MM.1S (cell line): ENCODE data around the gene MACROD2.

Experiments
- DNase-seq: peaks from one replicate; pipeline ENCODE4 v3.0.0-alpha.2; 2015
- H2AFZ ChIP-seq: fragments of 300-600 bp; sonication (generic); 2 replicates; pipeline ENCODE4 v1.6.0; 2016; ENCODE audit warnings: antibody characterized with exemption, low read length
- H3F3A ChIP-seq: fragments of 300-600 bp; sonication (generic); 2 replicates; pipeline ENCODE4 v1.6.1; 2016; ENCODE audit warnings: mild to moderate bottlenecking, antibody characterized with exemption, low read length, moderate library complexity, mixed read lengths; ENCODE audit not compliant: insufficient read depth
- H3K27ac ChIP-seq: fragments of 300-600 bp; sonication (generic); 2 replicates; pipeline ENCODE4 v1.5.1; 2016; ENCODE audit warnings: mild to moderate bottlenecking, low read length
- H3K27me3 ChIP-seq: fragments of 300-600 bp; sonication (generic); replicated peaks from 2 replicates; pipeline ENCODE4 v1.6.0; 2016; ENCODE audit warnings: low read length; ENCODE audit not compliant: insufficient read depth
- H3K36me3 ChIP-seq: fragments of 300-600 bp; sonication (generic); replicated peaks from 2 replicates; pipeline ENCODE4 v1.6.1; 2016; ENCODE audit warnings: mild to moderate bottlenecking, low read length, mixed read lengths; ENCODE audit not compliant: insufficient read depth
- H3K4me1 ChIP-seq: fragments of 300-600 bp; sonication (generic); 2 replicates; pipeline ENCODE4 v1.6.1; 2016; ENCODE audit warnings: low read length, mixed read lengths
- H3K4me2 ChIP-seq: fragments of 300-600 bp; sonication (generic); 2 replicates; pipeline ENCODE4 v1.6.0; 2016; ENCODE audit warnings: low read depth, low read length
- H3K4me3 ChIP-seq: fragments of 300-600 bp; sonication (generic); 2 replicates; pipeline ENCODE4 v1.5.1; 2016; ENCODE audit warnings: low read length, mixed read lengths
- H3K79me2 ChIP-seq: fragments of 300-600 bp; sonication (generic); 2 replicates; pipeline ENCODE4 v1.6.1; 2016; ENCODE audit warnings: mixed run types, low read length, mixed read lengths
- H3K9ac ChIP-seq: fragments of 300-600 bp; sonication (generic); 2 replicates; pipeline ENCODE4 v1.6.1; 2016; ENCODE audit warnings: low read length, mixed read lengths
- H3K9me2 ChIP-seq: fragments of 300-600 bp; sonication (generic); replicated peaks from 2 replicates; pipeline ENCODE4 v1.6.1; 2016; ENCODE audit warnings: mild to moderate bottlenecking, low read length, mixed read lengths; ENCODE audit not compliant: insufficient read depth
- H3K9me3 ChIP-seq: fragments of 300-600 bp; sonication (generic); replicated peaks from 2 replicates; pipeline ENCODE4 v1.6.1; 2016; ENCODE audit warnings: mild to moderate bottlenecking, low read length, mixed read lengths; ENCODE audit not compliant: insufficient read depth
- H4K20me1 ChIP-seq: fragments of 300-600 bp; sonication (generic); 2 replicates; pipeline ENCODE4 v1.6.1; 2016; ENCODE audit warnings: mild to moderate bottlenecking, low read length, moderate library complexity, mixed read lengths; ENCODE audit not compliant: insufficient read depth
- EZH2 ChIP-seq: fragments of 300-600 bp; sonication (generic); optimal IDR thresholded peaks from 2 replicates; pipeline ENCODE3; 2017; ENCODE audit warnings: low read depth, mild to moderate bottlenecking, antibody characterized with exemption, low read length, mixed read lengths
- EZH2phosphoT487 ChIP-seq: fragments of 300-600 bp; sonication (generic); IDR thresholded peaks from 2 replicates; pipeline ENCODE4 v1.6.1; 2018; ENCODE audit warnings: antibody characterized with exemption, low read length
- TF ChIP-seq, protein P1 (sequence below): fragments of 300-600 bp; sonication (generic); IDR thresholded peaks from 2 replicates; pipeline ENCODE4 v1.5.1; 2016; ENCODE audit warnings: antibody characterized with exemption, low read length, mixed read lengths

The MACROD2 gene

DNA sequence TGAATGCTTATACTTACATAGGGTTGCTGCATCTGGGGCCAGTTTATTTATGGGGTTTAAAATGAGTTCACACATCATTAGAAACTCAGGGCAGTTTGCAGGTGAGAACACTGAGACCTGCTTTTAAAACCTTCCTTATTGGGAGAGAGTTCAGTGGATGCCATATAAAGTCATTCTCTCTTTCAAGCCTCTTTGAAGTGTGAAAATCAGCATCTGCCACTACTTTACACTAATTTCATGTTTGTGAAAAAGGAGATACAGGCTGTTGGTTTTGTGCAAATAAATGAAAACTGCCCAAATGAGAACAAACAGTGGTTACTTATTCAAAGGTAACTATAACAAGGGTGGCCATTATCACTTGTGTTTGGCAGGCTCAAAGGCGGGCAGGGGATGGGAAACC, 2047.4 kb downstream of the MACROD2 start:
- Histone ChIP-seq H3K27me3 (no peaks in the 10 kb centered on the region), H3K9me2 (no peaks in the 10 kb centered on the region), H3F3A (no peaks in the 10 kb centered on the region), H3K9ac (no peak overlapping the region), H3K4me3 (no peak overlapping the region), H3K4me2 (no peak overlapping the region), H3K79me2 (no peaks in the 10 kb centered on the region), H3K27ac (no peak overlapping the region), H3K9me3 (no peaks in the 10 kb centered on the region), H2AFZ (no peak overlapping the region), H3K4me1 (no peaks in the 10 kb centered on the region), H3K36me3 (no peaks in the 10 kb centered on the region), H4K20me1 (no peaks in the 10 kb centered on the region)
- TF ChIP-seq EZH2phosphoT487, result no peak
- TF ChIP-seq, protein P1, sequence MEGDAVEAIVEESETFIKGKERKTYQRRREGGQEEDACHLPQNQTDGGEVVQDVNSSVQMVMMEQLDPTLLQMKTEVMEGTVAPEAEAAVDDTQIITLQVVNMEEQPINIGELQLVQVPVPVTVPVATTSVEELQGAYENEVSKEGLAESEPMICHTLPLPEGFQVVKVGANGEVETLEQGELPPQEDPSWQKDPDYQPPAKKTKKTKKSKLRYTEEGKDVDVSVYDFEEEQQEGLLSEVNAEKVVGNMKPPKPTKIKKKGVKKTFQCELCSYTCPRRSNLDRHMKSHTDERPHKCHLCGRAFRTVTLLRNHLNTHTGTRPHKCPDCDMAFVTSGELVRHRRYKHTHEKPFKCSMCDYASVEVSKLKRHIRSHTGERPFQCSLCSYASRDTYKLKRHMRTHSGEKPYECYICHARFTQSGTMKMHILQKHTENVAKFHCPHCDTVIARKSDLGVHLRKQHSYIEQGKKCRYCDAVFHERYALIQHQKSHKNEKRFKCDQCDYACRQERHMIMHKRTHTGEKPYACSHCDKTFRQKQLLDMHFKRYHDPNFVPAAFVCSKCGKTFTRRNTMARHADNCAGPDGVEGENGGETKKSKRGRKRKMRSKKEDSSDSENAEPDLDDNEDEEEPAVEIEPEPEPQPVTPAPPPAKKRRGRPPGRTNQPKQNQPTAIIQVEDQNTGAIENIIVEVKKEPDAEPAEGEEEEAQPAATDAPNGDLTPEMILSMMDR, result no peak
- no peak for TF ChIP-seq EZH2
- no peak for DNase-seq

DNA sequence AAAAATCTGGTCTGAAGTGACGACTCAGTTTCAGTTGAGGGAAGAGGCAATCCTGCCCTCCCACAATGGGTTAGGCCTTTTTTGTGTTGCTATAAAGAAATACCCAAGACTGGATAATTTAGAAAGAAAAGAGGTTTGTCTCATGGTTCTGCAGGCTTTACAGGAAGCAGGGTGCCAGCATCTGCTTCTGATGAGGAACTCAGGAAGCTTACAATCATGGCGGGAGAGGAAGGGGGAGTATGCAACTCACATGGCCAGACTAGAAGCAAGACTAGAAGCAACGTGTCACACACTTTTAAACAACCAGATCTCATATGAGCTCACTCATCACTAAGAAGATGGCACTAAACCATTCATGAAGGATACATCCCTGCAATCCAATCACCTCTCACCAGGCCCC, 2048.6 kb downstream of the MACROD2 start:
- H3K4me3 ChIP-seq, result no peak overlapping the region
- no peaks in the 10 kb centered on the region for H3F3A ChIP-seq
- no peak for DNase-seq
- no peaks in the 10 kb centered on the region for H3K36me3 ChIP-seq
- no peaks in the 10 kb centered on the region for H3K79me2 ChIP-seq
- no peak overlapping the region for H2AFZ ChIP-seq
- TF ChIP-seq EZH2 (no peak), EZH2phosphoT487 (no peak)
- TF ChIP-seq, protein P1, result no peak
- H3K27me3 ChIP-seq, result no peaks in the 10 kb centered on the region
- H3K9me2 ChIP-seq, result no peaks in the 10 kb centered on the region
- H3K27ac ChIP-seq, result no peak overlapping the region
- H4K20me1 ChIP-seq, result no peaks in the 10 kb centered on the region
- no peaks in the 10 kb centered on the region for H3K9me3 ChIP-seq
- H3K4me1 ChIP-seq, result no peaks in the 10 kb centered on the region
- no peak overlapping the region for H3K4me2 ChIP-seq
- H3K9ac ChIP-seq, result no peak overlapping the region

DNA sequence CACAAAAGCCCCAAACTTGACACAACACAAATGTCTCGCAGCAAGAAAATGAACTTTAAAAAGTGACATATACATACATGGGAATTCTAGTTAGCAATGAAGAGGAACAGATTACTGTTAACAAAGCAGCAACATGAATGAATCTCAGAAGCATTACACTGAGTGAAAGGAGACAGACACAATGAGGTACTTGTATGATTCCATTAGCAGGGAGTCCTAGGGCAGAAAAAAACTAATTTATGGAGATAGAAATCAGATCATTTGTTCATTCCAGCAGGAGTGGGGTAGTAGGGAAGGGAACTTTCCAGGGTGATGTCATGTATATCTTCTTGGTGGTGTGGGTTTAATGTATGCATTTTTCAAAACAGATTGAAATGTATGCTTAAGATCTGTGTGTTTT, 2053.6 kb downstream of the MACROD2 start:
- Histone ChIP-seq H3F3A (no peaks in the 10 kb centered on the region), H3K9ac (no peak overlapping the region), H3K4me2 (no peak overlapping the region), H4K20me1 (no peaks in the 10 kb centered on the region), H3K79me2 (no peaks in the 10 kb centered on the region), H3K27ac (no peak overlapping the region), H3K9me2 (no peaks in the 10 kb centered on the region), H2AFZ (no peak overlapping the region), H3K4me1 (no peaks in the 10 kb centered on the region), H3K9me3 (no peaks in the 10 kb centered on the region), H3K4me3 (no peak overlapping the region), H3K36me3 (no peaks in the 10 kb centered on the region), H3K27me3 (no peaks in the 10 kb centered on the region)
- DNase-seq, result no peak
- TF ChIP-seq EZH2phosphoT487, result no peak
- no peak for TF ChIP-seq EZH2
- TF ChIP-seq, protein P1, result no peak
